ENCODE results near the gene MCAM. TPM values are rescaled to one million over a fixed set of nuclear protein-coding genes. Genes with fewer than 3 reads are reported as not detected.

Gene MCAM
- total and polyA plus RNA-seq, 2 donors (not counting 3 experiments of a cell fraction or from before 2014, with no cell fraction given): 1,027 to 2,543 TPM

GRCh38 chr11:119299416-119299815, 17.5 kb downstream of the MCAM start:
- BruUV-seq (replicated peaks): no TSS peak
- intact Hi-C loops (cut with micrococcal nuclease): no loop called here
- dilution Hi-C loops (cut with MboI; ENCODE audit: extremely low pct_ligation_motif_present, low sequenced_read_pairs): no loop called here
- H3K27me3 ChIP-seq (ENCODE audit: control insufficient read depth in 2 of 2, insufficient read depth in 2 of 2, low read length in 2 of 2): no peaks in the 10 kb centered on the region
- H3K9ac ChIP-seq (replicated peaks; ENCODE audit: extremely low read depth, insufficient read depth, low read length): no peak overlapping the region
- no peaks in the 10 kb centered on the region for H3K4me1 ChIP-seq (ENCODE audit: control insufficient read depth, extremely low read depth, insufficient read depth, low read length)
- ChIA-PET POLR2A (no interaction called here), CTCF (interaction anchor here (0.9 to 1.4 kb wide), 5 partner anchors 21 to 93 kb away, joined by 3 to 7 read pairs (median 3); partner anchors contain the start of gene CBL)
- DNase-seq (ENCODE audit: low read depth, low spot score) (no peak), FAIRE-seq (no peak)
- no peak overlapping the region for H3K4me3 ChIP-seq (replicated peaks in 1 of 3; ENCODE audit: insufficient read depth in 1 of 3, low read depth in 1 of 3, low read length in 3 of 3)
- H3K36me3 ChIP-seq (ENCODE audit: control insufficient read depth in 2 of 2, extremely low read depth in 1 of 2, insufficient read depth in 2 of 2, low read length in 2 of 2): peaks cover 24 to 29% of the 10 kb centered on the region in 2 experiments
- H2AFZ ChIP-seq (ENCODE audit: low read depth, low read length): no peak overlapping the region
- H3K9me1 ChIP-seq (replicated peaks; ENCODE audit: control insufficient read depth, extremely low read depth, insufficient read depth, low read length): no peaks in the 10 kb centered on the region
- H3K79me2 ChIP-seq (ENCODE audit: control insufficient read depth, insufficient read depth, low read length): no peaks in the 10 kb centered on the region
- H4K20me1 ChIP-seq (replicated peaks; ENCODE audit: control insufficient read depth, extremely low read depth, insufficient read depth, low read length): no peaks in the 10 kb centered on the region
- H3K27ac ChIP-seq (ENCODE audit: insufficient read depth, low read depth, low read length): no peak overlapping the region
- H3K9me3 ChIP-seq (replicated peaks; ENCODE audit: control insufficient read depth, insufficient read depth, low read length): no peaks in the 10 kb centered on the region
- no peak overlapping the region for H3K4me2 ChIP-seq (ENCODE audit: insufficient read depth, low read length)
- no peak for TF ChIP-seq POLR2A (IDR thresholded peaks at IDR 0.05; ENCODE audit: low read depth, low read length)
- TF ChIP-seq GATA2 (IDR thresholded peaks at IDR 0.05; ENCODE audit: insufficient read depth, insufficient read length, low read depth, low read length): no peak
- no peak for TF ChIP-seq JUN (IDR thresholded peaks at IDR 0.05; ENCODE audit: borderline replicate concordance, insufficient read depth, insufficient read length, low read depth)
- TF ChIP-seq, protein P1, sequence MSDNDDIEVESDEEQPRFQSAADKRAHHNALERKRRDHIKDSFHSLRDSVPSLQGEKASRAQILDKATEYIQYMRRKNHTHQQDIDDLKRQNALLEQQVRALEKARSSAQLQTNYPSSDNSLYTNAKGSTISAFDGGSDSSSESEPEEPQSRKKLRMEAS (IDR thresholded peaks at IDR 0.05; ENCODE audit: insufficient read depth, insufficient read length): no peak
- no peak for TF ChIP-seq FOS (IDR thresholded peaks at IDR 0.05; ENCODE audit: borderline replicate concordance, insufficient read depth, low read length)
- TF ChIP-seq EZH2 (IDR thresholded peaks at IDR 0.05; ENCODE audit: borderline replicate concordance, low read depth, low read length, severe bottlenecking): no peak
- TF ChIP-seq, protein P2, sequence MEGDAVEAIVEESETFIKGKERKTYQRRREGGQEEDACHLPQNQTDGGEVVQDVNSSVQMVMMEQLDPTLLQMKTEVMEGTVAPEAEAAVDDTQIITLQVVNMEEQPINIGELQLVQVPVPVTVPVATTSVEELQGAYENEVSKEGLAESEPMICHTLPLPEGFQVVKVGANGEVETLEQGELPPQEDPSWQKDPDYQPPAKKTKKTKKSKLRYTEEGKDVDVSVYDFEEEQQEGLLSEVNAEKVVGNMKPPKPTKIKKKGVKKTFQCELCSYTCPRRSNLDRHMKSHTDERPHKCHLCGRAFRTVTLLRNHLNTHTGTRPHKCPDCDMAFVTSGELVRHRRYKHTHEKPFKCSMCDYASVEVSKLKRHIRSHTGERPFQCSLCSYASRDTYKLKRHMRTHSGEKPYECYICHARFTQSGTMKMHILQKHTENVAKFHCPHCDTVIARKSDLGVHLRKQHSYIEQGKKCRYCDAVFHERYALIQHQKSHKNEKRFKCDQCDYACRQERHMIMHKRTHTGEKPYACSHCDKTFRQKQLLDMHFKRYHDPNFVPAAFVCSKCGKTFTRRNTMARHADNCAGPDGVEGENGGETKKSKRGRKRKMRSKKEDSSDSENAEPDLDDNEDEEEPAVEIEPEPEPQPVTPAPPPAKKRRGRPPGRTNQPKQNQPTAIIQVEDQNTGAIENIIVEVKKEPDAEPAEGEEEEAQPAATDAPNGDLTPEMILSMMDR (IDR thresholded peaks at IDR 0.05; ENCODE audit: extremely low read depth in 1 of 2, insufficient read depth in 1 of 2, low read depth in 1 of 2, low read length in 2 of 2): no peak
- no peak for TF ChIP-seq MYC (IDR thresholded peaks at IDR 0.05; ENCODE audit: low read depth, low read length)
- no peak for TF ChIP-seq POLR2AphosphoS5 (IDR thresholded peaks at IDR 0.05; ENCODE audit: insufficient read depth, low read depth, low read length)

Data from endothelial cell of umbilical vein (primary cell).